Caco-2 (cell line): ENCODE results near the gene TOMT. TPM values are rescaled to one million over a fixed set of nuclear protein-coding genes. Genes with fewer than 3 reads are reported as not detected.
A peak's percentile ranks its signal among the peaks of the same experiment; 100 is the strongest.

ENCODE experiments used
- BruUV-seq: library from RNA; stranded (reverse); fragments of 400-500 nt; replicated peaks from 2 replicates; lab custom pipeline; 2021; lab: Mats Ljungman, UMichigan
- CTCF ChIA-PET: fragments of 300-600 bp; sonication (Branson Sonifier 250); formaldehyde crosslinking; loops from one replicate; lab custom pipeline; 2022; ENCODE audit warnings: antibody characterized with exemption; lab: Charles Lee
- POLR2A ChIA-PET: fragments of 300-600 bp; sonication (Branson Sonifier 250); formaldehyde crosslinking; loops from one replicate; lab custom pipeline; 2022; ENCODE audit warnings: antibody characterized with exemption; lab: Charles Lee
- DNase-seq, 2 experiments: peaks; one replicate each; pipeline versions ENCODE4 v3.0.0 to v3.0.0-alpha.2; 2020 to 2022
- H3K27me3 ChIP-seq: replicated peaks from 2 replicates; pipeline ENCODE4 v1.6.0; 2011; ENCODE audit warnings: low read length; ENCODE audit not compliant: control insufficient read depth, insufficient read depth
- H3K36me3 ChIP-seq: 2 replicates; pipeline ENCODE4 v1.5.1; 2011; ENCODE audit warnings: low read length; ENCODE audit not compliant: control insufficient read depth, insufficient read depth
- H3K4me1 ChIP-seq: fragments of 250-450 bp; sonication (Bioruptor Pico); 2 replicates; pipeline ENCODE4 v1.5.1; 2020; ENCODE audit warnings: mild to moderate bottlenecking
- H3K4me3 ChIP-seq: 2 replicates; pipeline ENCODE4 v1.5.1; 2011; ENCODE audit warnings: low read depth, mild to moderate bottlenecking, control low read depth, low read length
- H3K9me3 ChIP-seq: fragments of 250-450 bp; sonication (Bioruptor Pico); 2 replicates; pipeline ENCODE4 v1.5.1; 2020; ENCODE audit warnings: mild to moderate bottlenecking, moderate library complexity
- H3K27ac Mint-ChIP-seq: one replicate; pipeline ENCODE4 v1.8.0; 2022; ENCODE audit warnings: mixed read lengths; ENCODE audit not compliant: unreplicated experiment
- H3K27me3 Mint-ChIP-seq: one replicate; pipeline ENCODE4 v1.8.0; 2022; ENCODE audit warnings: mixed read lengths; ENCODE audit not compliant: insufficient read depth, unreplicated experiment
- H3K36me3 Mint-ChIP-seq: one replicate; pipeline ENCODE4 v1.8.0; 2022; ENCODE audit warnings: mild to moderate bottlenecking, mixed read lengths; ENCODE audit not compliant: insufficient read depth, unreplicated experiment
- H3K4me1 Mint-ChIP-seq: one replicate; pipeline ENCODE4 v1.8.0; 2022; ENCODE audit warnings: low read depth, mixed read lengths; ENCODE audit not compliant: unreplicated experiment
- H3K4me3 Mint-ChIP-seq: one replicate; pipeline ENCODE4 v1.8.0; 2022; ENCODE audit warnings: mild to moderate bottlenecking, moderate library complexity, mixed read lengths; ENCODE audit not compliant: unreplicated experiment
- H3K9me3 Mint-ChIP-seq: one replicate; pipeline ENCODE4 v1.8.0; 2022; ENCODE audit warnings: mixed read lengths; ENCODE audit not compliant: unreplicated experiment
- CTCF ChIP-seq, 2 experiments: fragments of 200-600 bp in 1 of 2; IDR thresholded peaks; 1 replicate in 1 of 2; 2 replicates in 1 of 2; pipeline versions ENCODE4 v1.5.1 to v1.8.0; 2011 to 2022; ENCODE audit warnings: antibody characterized with exemption in 1 of 2, control low read depth in 1 of 2, inconsistent platforms in 1 of 2, low read depth in 1 of 2, low read length in 1 of 2, mild to moderate bottlenecking in 1 of 2, moderate library complexity in 1 of 2; ENCODE audit not compliant: insufficient read depth in 1 of 2, severe bottlenecking in 1 of 2, unreplicated experiment in 1 of 2
- intact Hi-C: fragments of 100-400 bp; cut with micrococcal nuclease; formaldehyde crosslinking; loops from one replicate; pipeline ENCODE4 v1.10.0; 2022; ENCODE audit not compliant: unreplicated experiment
- microRNA-seq: library from miRNA; unstranded; fragments of <30 nt; microRNA quantifications from one replicate; pipeline ENCODE4 v1.2.0, GENCODE V29; 2022
- total RNA-seq: library from RNA; stranded (reverse); gene quantifications from 2 replicates; pipeline ENCODE4 v1.2.3, GENCODE V29; 2022

TOMT gene
- total RNA-seq, 1 experiment from 2014 or later = not detected

- Histone ChIP-seq H3K27me3 (no peaks in the 10 kb centered on the region), H3K36me3 (no peaks in the 10 kb centered on the region), H3K4me3 (no peak overlapping the region), H3K4me1 (peaks cover 6% of the 10 kb centered on the region), H3K9me3 (peaks cover 4% of the 10 kb centered on the region; the same call in 1 of the 2 replicates)
- H3K27me3 Mint-ChIP-seq = no peaks in the 10 kb centered on the region
- CTCF ChIA-PET = interaction anchor here (1.3 to 1.8 kb wide), 2 partner anchors 42 to 130 kb away, joined by 3 to 6 read pairs; partner anchors contain the start of gene ANAPC15
- BruUV-seq = no TSS peak
- intact Hi-C loops = no loop called here
- POLR2A ChIA-PET = interaction anchor here (0.6 kb wide), 1 partner anchor 52 kb away, joined by 3 read pairs; no protein-coding TSS in a partner anchor
- H3K27ac Mint-ChIP-seq = no peak overlapping the region
- no peaks in the 10 kb centered on the region for H3K36me3 Mint-ChIP-seq
- no peaks in the 10 kb centered on the region for H3K4me1 Mint-ChIP-seq
- TF ChIP-seq CTCF (IDR thresholded peaks at IDR 0.05; ENCODE audit: insufficient read depth in 1 of 2, low read depth in 1 of 2, low read length in 1 of 2, severe bottlenecking in 1 of 2, unreplicated experiment in 1 of 2) = no peak
- no peak for DNase-seq
- no peaks in the 10 kb centered on the region for H3K9me3 Mint-ChIP-seq
- H3K4me3 Mint-ChIP-seq = no peak overlapping the region
Measured at GRCh38 chr11:72154816-72155215, 49.1 kb downstream of the TOMT start.

GRCh38 chr11:72155751-72156150, 50.0 kb downstream of the TOMT start:
- Histone ChIP-seq H3K4me3 (no peak overlapping the region), H3K36me3 (no peaks in the 10 kb centered on the region), H3K9me3 (peaks cover 4% of the 10 kb centered on the region; the same call in 1 of the 2 replicates), H3K4me1 (peaks cover 6% of the 10 kb centered on the region), H3K27me3 (no peaks in the 10 kb centered on the region)
- intact Hi-C loops = no loop called here
- Mint-ChIP-seq H3K27me3 (no peaks in the 10 kb centered on the region), H3K4me1 (no peaks in the 10 kb centered on the region), H3K9me3 (no peaks in the 10 kb centered on the region), H3K4me3 (no peak overlapping the region), H3K27ac (no peak overlapping the region), H3K36me3 (no peaks in the 10 kb centered on the region)
- BruUV-seq = no TSS peak
- DNase-seq = peak in 1 of 2 experiments; percentile 25
- TF ChIP-seq CTCF (IDR thresholded peaks at IDR 0.05; ENCODE audit: insufficient read depth in 1 of 2, low read depth in 1 of 2, low read length in 1 of 2, severe bottlenecking in 1 of 2, unreplicated experiment in 1 of 2) = no peak
- CTCF ChIA-PET = interaction anchor here (0.6 kb wide), 1 partner anchor 357 kb away, joined by 3 read pairs; no protein-coding TSS in a partner anchor
- POLR2A ChIA-PET = no interaction called here

- no peak overlapping the region for H3K4me3 Mint-ChIP-seq
- H3K4me1 ChIP-seq = peaks cover under 1% of the 10 kb centered on the region
- H3K9me3 Mint-ChIP-seq = peaks cover 13% of the 10 kb centered on the region
- no peaks in the 10 kb centered on the region for H3K27me3 ChIP-seq
- CTCF ChIA-PET = interaction anchor here (0.6 kb wide), 1 partner anchor 12 kb away, joined by 3 read pairs; no protein-coding TSS in a partner anchor
- no peak for DNase-seq
- no peak for TF ChIP-seq CTCF (IDR thresholded peaks at IDR 0.05; ENCODE audit: insufficient read depth in 1 of 2, low read depth in 1 of 2, low read length in 1 of 2, severe bottlenecking in 1 of 2, unreplicated experiment in 1 of 2)
- POLR2A ChIA-PET = interaction anchor here (0.9 kb wide), 1 partner anchor 9 kb away, joined by 7 read pairs; no protein-coding TSS in a partner anchor
- no peaks in the 10 kb centered on the region for H3K4me1 Mint-ChIP-seq
- H3K4me3 ChIP-seq = no peak overlapping the region
- intact Hi-C loops = no loop called here
- H3K36me3 Mint-ChIP-seq = no peaks in the 10 kb centered on the region
- H3K9me3 ChIP-seq = no peaks in the 10 kb centered on the region
- no peaks in the 10 kb centered on the region for H3K36me3 ChIP-seq
- BruUV-seq = no TSS peak
- H3K27ac Mint-ChIP-seq = no peak overlapping the region
- no peaks in the 10 kb centered on the region for H3K27me3 Mint-ChIP-seq
Measured at GRCh38 chr11:72157131-72157530, 51.4 kb downstream of the TOMT start.

Small RNA genes lying within 50 kb of the gene (microRNA-seq; reads per million reads assigned to microRNA genes)
- gene MIR3165 = 0.56 reads per million

Other genes starting within 250 kb of the TOMT start
- not detected in 2 replicates for gene DEFB131B, start 227.5 kb upstream of the TOMT start, total RNA-seq
- 25.5 and 32.1 TPM in 2 replicates for gene XNDC1N, start 177.3 kb upstream of the TOMT start, total RNA-seq
- 146 and 153 TPM in 2 replicates for gene RNF121, start 176.9 kb upstream of the TOMT start, total RNA-seq
- gene IL18BP, start 107.0 kb upstream of the TOMT start, total RNA-seq = 34.7 and 37.7 TPM in 2 replicates
- gene NUMA1, start 25.4 kb upstream of the TOMT start, total RNA-seq = 182 and 190 TPM in 2 replicates
- 13.7 and 13.8 TPM in 2 replicates for gene LRRC51, start 25.1 kb upstream of the TOMT start, total RNA-seq
- 158 and 170 TPM in 2 replicates for gene LAMTOR1, start 2.6 kb upstream of the TOMT start, total RNA-seq
- 98.6 and 105 TPM in 2 replicates for gene ANAPC15, start 6.8 kb downstream of the TOMT start, total RNA-seq
- not detected in 2 replicates for gene FOLR3, start 29.8 kb downstream of the TOMT start, total RNA-seq
- 65.9 and 93.4 TPM in 2 replicates for gene FOLR1, start 86.2 kb downstream of the TOMT start, total RNA-seq
- not detected in 2 replicates for gene FOLR2, start 110.9 kb downstream of the TOMT start, total RNA-seq
- 393 and 396 TPM in 2 replicates for gene INPPL1, start 118.8 kb downstream of the TOMT start, total RNA-seq
- not detected in 2 replicates for gene PHOX2A, start 138.3 kb downstream of the TOMT start, total RNA-seq